NCI-H2107 treated with DMSO at 0.1 percent for 48 hours (cell line): ENCODE data around the gene KIAA0513.

ENCODE experiments used
- DNase-seq: peaks from one replicate; lab custom pipeline; 2025; ENCODE audit not compliant: unreplicated experiment; lab: John Stamatoyannopoulos, UW

The KIAA0513 gene

DNA sequence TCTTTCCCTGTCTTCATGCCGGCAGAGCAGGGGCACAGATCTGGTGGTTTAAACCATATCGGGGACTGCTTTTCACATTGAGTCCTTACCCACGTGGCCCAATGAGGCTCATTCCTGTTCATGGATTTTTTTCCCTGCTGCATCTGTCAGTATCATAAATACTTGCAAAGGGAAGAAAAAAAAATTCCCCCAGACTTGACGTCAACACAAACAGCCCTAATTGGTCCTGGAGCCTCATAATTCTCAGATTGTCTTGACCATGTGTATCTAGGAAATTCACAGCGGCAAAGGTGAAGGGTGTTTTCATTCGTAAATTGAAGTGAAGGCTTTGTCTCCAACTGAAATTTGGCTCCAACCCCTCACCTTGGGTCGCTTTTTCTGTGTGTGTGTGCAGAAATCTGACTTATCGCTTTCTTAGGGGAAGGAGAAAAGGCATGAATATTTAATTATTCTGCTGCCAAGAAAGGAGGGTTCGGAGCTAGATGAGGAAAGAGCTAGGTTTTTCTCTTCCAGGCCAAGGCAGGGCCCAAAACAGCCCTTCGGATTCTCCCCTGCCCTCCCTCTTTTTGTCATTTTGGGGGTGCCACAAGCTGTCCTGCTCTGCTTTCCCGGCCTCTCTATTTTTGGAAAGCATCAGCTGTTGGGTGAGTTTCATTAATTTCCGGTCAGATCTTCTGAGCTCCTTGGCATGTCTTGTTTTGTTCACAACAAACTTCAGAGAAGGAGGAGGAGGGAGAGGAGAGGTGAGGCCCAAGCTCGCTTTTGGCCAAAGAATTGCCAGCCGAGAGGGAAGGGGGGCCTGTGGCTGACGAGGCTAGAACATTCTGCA is 102.5 kb downstream of the KIAA0513 start:
- DNase-seq, result no peak

DNA sequence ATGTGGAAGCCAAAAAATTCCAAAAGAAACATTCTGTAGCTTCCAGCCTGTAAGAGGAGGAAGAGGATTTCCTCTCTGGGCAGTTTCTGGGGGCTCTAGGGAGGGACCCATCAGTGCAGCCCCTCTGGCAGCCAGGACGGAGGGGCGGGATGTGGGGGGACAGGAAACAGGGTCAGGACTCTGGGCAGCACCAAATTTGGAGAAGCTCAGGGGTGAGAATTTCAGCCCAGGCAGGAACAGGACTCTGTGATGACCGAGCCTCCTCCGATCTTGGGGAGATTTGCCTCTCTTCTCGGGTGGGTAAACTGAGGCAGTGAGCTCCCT is 103.1 kb downstream of the KIAA0513 start:
- no peak for DNase-seq

DNA sequence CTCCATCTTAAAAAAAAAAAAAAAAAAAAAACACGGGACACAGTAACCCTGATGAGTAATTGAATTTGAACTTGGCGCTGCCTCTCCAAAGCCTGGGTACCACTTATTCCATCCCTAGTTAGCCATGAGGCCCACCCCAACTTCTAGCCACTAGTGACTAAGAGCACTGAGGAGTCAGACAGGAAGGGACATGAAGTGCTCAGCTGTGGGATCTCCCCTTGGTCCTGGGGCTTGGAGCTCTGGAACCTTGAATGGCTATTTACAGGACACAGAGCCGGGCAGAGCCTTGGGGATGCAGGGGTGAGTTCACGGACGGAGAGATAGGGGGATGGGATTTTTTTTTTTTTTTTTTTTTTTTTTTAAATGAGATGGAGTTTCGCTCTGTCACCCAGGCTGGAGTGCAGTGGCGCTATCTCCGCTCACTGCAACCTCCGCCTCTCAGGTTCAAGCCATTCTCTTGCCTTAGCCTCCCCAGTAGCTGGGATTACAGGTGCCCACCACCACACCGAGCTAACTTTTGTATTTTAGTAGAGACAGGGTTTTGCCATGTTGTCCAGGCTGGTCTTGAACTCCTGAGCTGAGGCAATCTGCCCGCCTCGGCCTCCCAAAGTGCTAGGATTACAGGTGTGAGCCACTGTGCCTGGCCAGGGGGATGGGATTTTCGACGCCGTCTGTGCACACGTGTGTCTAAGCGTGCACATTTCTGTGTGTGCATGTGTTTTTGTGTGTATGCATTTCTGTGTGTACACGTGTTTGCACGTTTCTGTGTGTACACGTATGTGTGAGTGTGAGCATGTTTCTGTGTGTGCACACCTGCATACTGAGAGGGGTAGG is 105.1 kb downstream of the KIAA0513 start:
- no peak for DNase-seq

DNA sequence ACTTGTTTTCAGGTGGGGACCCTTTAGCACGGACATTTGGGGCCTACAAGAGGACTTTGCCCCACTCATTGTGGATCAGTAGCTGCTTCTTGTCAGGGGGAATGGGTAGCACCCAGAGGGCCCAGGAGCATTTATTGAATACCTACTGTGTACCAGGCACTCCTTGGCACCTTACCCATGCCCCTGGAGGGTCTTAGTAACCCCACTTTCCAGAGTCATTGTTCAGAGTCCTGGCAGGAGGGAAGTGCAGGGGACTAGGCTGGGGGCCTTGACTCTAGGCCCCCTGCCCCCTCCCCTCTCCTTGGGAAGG is 105.7 kb downstream of the KIAA0513 start:
- DNase-seq, result no peak

DNA sequence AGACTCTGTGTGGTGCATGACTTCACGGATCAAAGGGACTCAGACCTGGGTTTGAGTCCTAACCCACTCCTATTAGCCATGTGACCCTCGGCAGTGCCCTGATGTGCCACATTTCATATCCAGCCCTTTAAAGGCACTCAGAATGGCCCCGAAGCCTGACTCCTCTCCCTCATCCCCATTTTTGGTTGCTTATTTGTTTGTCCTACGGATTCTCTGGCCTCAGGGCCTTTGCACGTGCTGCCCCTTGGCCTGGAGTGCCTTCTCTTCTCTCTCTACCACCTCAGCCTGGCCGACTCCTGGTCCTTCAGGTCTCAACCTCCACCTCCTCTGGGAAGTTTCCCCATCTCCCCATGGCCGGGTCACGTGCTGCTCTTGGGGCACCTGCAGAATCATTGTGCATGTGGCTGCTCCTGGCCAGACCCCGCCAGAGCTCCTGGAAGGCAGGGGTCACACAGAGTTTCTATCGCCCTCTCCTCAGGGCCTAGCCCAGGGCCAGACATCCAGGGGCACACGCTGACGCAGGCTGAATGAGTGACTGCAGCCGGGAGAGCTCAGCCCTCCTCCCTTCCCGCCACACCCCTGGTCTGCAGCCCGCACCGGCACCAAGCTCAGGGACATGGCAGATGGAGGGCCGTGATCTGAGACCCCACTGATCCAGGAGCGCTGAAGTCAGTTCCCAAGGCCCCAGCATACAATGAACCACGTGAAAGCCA is 106.6 kb downstream of the KIAA0513 start:
- DNase-seq, result no peak

DNA sequence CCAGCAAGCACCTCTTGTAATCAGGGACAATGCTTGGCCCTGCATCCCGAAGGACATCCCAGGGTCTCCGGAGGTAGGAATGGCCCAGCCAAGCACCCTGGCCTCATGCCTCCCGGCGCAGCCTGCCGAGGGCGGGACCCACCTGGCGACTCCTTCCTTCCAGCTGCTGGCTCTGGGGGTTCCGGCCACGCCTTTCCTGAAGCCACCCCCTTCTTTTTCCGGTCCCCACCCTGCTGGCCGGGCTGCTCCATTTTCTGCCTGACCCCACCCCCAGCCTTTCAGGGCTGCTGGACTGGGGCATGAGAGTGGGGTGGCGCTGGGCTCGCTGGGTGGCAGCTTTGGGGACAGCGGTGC is 107.2 kb downstream of the KIAA0513 start:
- no peak for DNase-seq

DNA sequence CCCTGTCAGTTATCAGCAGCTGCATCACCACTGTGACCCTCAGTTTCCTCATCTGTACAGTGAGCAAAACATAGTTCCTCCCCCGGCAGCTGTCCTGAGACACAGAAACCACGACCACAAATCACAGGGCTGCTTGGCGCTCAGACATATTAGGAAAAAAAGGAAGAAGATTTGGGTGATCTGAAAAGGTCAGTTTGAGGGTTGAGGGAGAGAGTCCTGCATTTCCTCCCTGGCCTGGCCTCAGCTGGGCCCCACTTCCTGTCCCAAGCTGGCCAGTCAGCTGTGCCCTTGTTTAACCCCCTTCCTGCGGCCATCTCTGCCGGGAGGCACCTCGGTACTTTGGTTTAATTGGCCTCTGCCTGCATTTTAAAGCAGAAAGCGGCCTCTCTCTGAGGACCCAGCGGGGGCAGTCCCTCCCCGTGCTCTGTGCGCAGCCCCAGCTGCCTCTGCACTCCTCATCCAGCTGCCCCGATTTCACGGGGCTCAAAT is 108.7 kb downstream of the KIAA0513 start:
- no peak for DNase-seq

DNA sequence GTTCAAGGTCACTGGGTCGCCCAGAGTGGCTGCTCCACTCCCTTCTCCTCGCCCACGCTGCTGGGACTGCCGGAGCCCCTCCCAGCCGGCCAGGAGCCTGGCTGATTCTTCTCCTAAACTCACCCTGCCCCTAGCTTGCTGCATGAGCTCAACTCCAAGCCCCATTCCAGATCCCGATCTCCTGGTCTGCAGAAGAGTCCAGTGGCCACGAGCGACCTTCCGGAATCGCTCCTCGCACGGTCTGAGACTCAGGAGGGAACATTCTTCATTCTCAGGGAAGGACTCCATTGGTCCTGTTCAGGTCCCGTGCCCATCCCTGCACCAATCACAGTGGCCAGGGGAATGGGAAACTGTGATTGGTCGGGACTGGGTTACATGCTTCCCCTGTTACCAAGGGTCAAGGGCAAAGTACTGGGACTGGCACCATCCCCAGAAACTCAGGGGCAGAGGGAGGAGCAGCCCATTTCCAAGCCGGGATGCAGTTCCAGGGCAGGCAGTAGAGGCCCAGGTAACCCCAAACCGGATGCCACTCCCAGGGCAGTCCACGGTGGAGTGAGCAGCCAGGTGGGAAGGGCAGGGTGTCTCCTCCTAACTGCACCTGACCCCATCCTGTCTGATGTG is 109.2 kb downstream of the KIAA0513 start:
- no peak for DNase-seq

DNA sequence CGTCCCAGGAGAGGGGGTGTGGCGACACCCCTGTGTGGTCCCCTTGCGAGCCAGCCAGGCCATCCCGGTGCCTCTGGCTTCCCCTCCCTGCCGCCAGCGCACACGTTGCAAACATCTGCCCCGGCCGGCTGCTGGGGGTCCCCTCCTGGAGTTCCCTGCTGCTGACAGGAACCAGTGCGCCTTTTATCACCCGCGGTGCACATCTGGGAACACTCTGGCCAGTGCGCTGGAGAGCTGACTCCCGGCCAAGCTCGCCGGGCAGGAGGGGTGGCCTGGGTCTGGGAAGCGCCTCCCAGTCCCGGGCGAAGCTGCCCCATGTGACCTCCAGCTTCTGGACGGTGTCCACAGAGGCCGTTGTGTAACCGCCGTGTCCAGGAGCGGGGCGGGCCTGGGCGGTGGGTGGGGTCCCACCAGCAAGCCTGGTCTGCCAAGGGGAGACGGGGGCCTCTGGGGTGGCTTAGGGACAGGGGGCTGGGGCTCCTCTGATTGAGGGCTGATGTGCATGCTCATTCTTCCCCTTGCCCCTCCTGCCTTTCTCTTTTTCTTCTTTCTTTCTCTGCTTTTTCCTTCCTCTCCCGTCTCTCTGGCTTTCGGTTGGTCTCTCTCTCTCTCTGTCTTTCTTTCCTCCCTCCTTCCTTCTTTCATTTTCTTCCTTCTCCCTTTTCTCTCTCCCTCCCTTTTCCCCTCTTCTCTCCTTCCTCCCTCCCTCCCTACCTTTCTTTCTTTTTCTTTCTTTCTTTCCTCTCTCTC is 109.9 kb downstream of the KIAA0513 start:
- no peak for DNase-seq

DNA sequence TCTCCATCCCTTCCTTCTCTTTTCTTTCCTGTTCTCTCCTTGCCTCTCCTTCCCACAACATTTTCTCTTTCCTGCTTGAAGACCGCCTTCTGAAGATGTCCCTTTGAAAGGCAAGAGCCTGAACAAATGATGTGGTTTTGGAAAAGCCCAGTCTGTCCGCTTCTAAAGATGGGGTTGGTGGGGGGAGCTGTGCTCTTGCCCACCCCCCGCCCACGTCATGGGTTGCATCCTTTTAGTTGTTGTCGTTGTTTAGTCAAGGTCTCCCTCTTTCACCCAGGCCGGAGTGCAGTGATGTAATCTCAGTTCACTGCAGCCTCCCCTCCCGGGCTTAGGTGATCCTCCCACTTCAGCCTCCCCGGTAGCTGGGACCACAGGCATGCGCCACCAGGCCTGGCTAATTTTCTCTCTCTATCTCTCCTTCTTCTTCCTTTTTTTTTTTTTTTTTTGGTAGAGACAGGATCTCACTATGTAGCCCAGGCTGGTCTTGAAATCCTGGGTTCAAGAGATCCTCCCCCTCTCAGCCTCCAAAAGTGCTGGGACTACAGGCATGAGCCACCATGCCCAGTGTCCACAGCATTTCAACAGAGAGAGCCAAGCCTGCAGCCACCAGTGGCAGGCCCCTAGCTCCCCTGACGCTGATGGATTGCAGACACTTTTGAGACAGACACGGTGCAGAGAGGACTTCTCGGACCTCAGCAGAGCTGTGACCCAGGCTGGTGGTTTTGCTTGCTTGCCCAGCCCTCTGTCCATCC is 110.7 kb downstream of the KIAA0513 start:
- DNase-seq, result no peak

DNA sequence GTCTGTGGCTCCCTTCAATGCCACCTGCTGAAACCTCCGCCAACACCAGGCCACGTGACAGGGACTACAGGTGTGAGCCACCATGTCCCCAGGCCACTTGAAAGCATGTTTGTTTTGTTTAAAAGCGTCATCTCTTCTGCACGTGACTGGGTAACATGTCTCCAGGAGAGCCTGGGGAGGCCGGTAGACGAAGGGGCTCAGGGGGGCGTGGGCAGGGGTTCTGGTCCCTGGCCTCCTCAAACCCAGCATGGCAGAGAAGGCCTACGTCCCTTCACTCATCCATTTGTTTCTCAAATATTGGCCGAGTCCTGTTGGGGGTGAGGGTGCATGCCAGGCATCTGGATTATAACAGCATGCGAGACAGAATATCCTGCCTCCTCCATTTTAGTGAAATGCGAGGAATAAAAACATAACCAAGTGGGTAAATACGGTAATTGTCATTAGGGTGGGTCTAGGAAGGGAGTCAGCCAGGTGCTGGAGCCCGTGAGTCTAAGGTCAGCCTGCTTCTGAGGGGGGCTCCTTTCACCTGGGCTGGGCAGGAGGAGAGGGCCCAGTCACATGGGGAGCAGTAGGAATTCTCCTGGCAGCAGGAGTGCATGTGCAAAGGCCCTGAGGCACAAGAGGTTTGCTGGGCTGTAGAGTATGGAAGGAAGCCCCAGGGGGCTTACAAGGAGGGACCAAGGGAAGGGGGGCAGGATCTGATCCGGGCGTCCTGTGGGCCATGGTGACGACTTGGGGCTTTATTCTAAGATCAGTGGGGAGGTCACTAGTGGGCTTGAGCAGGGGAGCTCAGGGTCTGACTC is 111.4 kb downstream of the KIAA0513 start:
- peak; percentile 39 for DNase-seq

DNA sequence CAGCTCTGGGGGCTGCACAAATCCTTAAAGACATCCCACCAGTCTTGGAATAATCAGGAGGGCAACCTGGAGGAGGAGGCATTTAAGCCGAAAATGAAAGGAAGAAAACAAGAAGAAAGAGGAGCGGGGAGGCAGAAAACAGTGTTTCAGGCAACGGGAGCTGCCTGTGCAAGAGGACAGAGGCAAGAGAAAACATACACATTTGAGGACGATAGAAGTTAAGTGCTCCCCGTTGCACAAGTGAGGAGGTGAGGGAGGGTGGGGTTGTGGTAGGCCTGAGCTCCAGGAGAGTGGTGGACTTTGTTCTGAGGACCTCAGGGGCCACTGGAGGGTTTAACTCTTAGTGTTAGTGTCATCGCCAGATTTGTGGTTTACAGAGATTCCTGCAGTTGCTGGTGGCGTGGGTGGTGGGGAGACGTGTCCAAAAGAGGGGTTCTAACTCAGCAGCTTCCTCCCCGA is 112.3 kb downstream of the KIAA0513 start:
- DNase-seq, result no peak

DNA sequence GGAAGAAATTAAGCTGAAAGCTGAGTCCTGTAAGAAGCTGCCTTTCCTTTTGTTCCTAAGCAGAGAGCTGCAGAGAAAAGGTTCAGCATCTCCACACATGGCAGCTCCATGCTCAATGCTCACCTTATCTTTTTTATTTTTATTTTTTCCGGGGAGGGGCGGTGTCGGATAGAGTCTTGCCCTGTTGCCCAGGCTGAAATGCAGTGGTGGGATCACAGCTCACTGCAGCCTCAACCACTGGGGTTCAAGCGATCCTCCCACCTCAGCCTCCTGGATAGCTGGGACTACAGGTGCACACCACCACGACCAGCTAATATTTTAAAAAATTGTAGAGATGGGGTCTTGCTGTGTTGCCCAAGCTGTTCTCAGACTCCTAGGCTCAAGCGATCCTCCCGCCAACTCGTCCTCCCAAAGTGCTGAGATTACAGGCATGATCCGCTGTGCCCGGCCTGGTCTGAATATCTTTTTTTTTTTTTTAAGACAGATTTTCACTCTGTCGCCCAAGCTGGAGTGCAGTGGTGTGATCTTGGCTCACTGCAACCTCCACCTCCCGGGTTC is 112.9 kb downstream of the KIAA0513 start:
- DNase-seq, result no peak

DNA sequence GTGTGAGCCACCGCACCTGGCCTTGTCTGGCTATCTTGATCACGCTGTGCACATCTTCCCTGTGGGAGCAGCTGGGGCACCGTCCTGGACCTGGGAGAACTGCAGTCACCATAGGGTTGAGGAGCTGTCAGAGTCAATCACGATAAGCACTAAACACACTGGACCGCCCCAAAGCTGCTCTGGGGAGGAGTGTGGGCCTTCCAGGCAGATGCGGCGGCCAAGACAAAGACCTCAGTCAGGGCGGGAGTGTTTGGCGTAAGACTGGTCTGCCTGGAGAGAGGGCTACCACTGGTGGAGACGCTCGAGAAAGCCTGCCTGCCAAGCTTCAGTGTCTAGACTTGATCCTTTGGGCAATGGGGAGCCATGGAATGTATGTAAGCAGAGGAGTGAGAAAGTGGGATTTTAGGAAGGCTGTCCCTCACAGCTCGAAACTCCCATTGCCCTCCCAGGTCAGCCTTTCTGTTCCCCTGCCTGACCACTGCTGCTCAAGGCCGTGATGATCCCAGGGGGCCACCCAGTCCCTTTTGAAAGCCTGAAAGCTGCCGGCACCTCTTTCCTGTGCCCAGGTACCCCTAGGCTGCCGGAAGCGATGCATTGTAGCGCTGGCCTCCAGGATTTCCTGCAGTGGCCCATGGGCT is 114.0 kb downstream of the KIAA0513 start:
- no peak for DNase-seq

DNA sequence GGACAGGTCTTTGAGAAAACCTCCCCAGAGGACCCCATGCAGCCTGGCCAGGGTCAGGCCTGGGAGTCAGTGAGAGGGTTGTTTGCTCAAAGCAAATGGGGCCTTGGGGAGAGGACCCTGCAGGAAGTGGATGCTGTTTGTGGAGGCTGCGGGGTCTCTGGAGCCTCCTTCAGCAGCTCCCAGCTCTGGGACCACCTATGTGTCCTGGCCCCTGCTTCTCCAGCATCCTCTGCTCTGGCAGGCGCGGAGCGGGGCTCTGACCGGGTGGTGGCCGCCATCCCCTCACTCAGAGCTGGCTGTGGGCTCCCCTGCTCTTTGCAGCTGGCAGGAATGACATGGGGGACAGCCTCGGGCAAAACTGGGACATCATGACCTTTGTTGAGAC is 114.5 kb downstream of the KIAA0513 start:
- no peak for DNase-seq

DNA sequence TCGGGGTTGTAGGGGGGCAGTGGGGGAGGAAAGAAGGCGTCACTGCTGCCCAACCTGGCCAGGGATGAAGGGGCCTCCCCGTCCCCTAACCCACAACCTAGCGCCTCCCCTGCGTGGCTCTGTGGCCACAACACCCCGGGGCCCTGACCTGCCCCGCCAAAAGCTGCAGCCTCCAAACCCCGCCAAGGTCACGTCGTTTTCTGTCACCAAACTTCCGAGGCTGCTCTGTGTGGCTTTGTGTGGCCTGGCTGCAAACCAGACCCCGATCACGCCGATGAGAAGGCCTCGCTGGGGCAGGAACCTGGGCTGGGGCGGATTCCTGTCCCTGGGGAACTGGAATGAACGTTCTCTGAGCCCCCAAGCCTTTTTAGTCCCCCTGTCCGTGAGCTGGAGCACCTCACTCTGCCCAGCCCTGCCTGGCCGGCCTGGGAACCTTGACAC is 115.2 kb downstream of the KIAA0513 start:
- no peak for DNase-seq
